Measurements from ENCODE around the gene RSPRY1. TPM values are rescaled to one million over a fixed set of nuclear protein-coding genes. Genes with fewer than 3 reads are reported as not detected.

Gene RSPRY1
- total RNA-seq, 1 donor from 2014 or later, result 37.6 TPM

- peaks cover 54% of the 10 kb centered on the region for H3K4me1 ChIP-seq
- TF ChIP-seq POLR2AphosphoS5 (IDR thresholded peaks at IDR 0.05; ENCODE audit: insufficient read depth in 1 of 2, low read depth in 1 of 2) (no peak), POLR2A (IDR thresholded peaks at IDR 0.05) (no peak), CTCF (IDR thresholded peaks at IDR 0.05) (no peak)
- no peak for DNase-seq (ENCODE audit: extremely low spot score in 2 of 2)
- no peak overlapping the region for H3K4me3 ChIP-seq
- intact Hi-C loops (cut with DNase I), result no loop called here
- H3K27me3 ChIP-seq, result no peaks in the 10 kb centered on the region
- H3K9me3 ChIP-seq, result no peaks in the 10 kb centered on the region
- H3K27ac ChIP-seq, result peak overlapping the region; percentile 53
- no peaks in the 10 kb centered on the region for H3K36me3 ChIP-seq
Measured at GRCh38 chr16:57262841-57263540, 76.9 kb downstream of the RSPRY1 start.

DNA sequence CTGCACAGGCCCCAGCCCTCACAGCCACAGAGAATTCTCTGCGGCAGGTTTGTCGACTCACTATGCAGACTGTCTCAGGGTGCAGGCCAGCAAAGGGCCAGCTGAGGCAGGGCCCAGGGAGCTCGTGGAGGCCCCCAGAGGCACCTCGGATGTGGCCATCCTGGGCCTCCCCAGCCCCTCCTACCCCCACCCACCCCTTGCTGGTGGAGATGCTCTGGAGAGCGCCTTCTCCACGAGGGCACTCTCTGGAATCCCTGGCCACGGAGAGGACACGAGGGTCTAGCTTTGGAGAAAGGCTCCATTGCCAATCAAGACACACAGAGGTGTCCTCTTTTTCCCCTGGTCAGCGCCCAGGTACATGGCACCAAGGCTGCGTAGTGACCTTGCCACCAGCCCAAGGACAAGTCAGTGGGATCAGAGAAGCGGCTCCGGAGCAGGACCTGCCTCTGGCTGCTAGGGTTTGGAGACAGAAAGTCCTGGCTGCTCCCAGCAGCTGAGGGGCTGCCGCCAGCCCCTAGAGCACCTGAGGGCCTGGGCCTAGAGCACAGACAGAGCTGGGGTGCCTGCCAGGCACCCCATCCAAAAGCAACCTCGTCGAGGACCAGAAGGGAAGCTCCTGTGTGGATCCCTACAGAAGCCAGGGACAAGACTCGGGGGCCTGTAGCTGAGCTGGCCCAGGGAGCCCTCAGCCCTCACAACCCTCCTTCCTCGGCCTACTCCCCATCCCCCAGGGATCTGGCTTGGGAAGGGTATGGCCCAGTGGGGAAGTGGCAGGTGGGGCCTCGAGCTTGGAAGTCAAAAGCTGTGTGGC, 77.6 kb downstream of the RSPRY1 start:
- no peak for DNase-seq (ENCODE audit: extremely low spot score in 2 of 2)
- TF ChIP-seq CTCF (IDR thresholded peaks at IDR 0.05) (no peak), POLR2AphosphoS5 (IDR thresholded peaks at IDR 0.05; ENCODE audit: insufficient read depth in 1 of 2, low read depth in 1 of 2) (no peak), POLR2A (IDR thresholded peaks at IDR 0.05) (no peak)
- H3K9me3 ChIP-seq, result no peaks in the 10 kb centered on the region
- intact Hi-C loops (cut with DNase I), result no loop called here
- no peaks in the 10 kb centered on the region for H3K27me3 ChIP-seq
- no peaks in the 10 kb centered on the region for H3K36me3 ChIP-seq
- H3K27ac ChIP-seq, result peak overlapping the region; percentile 70
- peaks cover 60% of the 10 kb centered on the region for H3K4me1 ChIP-seq
- H3K4me3 ChIP-seq, result no peak overlapping the region

DNA sequence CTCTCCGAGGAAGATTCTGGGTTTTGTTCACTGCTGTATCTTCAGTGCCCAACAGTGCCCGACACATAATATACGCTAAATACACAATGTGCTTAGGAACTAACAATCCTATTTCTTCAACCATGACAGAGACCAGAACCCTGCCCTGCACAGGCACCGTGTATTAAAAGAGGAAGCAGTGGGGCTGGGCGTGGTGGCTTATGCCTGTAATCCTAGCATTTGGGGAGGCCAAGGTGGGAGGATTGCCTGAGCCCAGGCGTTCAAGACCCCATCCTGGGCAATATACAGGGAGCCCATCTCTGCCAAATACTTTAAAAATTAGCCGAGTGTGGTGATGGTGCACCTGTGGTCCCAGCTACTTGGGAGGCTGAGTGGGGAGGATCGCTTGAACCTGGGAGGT, 78.3 kb downstream of the RSPRY1 start:
- Histone ChIP-seq H3K4me3 (no peak overlapping the region), H3K36me3 (no peaks in the 10 kb centered on the region), H3K4me1 (peaks cover 60% of the 10 kb centered on the region), H3K27ac (peak overlapping the region; percentile 70), H3K27me3 (no peaks in the 10 kb centered on the region), H3K9me3 (no peaks in the 10 kb centered on the region)
- DNase-seq (ENCODE audit: extremely low spot score in 2 of 2), result no peak
- intact Hi-C loops (cut with DNase I), result no loop called here
- TF ChIP-seq CTCF (IDR thresholded peaks at IDR 0.05), result no peak
- TF ChIP-seq POLR2AphosphoS5 (IDR thresholded peaks at IDR 0.05; ENCODE audit: insufficient read depth in 1 of 2, low read depth in 1 of 2), result no peak
- no peak for TF ChIP-seq POLR2A (IDR thresholded peaks at IDR 0.05)

GRCh38 chr16:57264950-57265371, 78.8 kb downstream of the RSPRY1 start:
- no peaks in the 10 kb centered on the region for H3K27me3 ChIP-seq
- H3K36me3 ChIP-seq, result no peaks in the 10 kb centered on the region
- peak overlapping the region; percentile 70 for H3K27ac ChIP-seq
- DNase-seq (ENCODE audit: extremely low spot score in 2 of 2), result no peak
- H3K4me3 ChIP-seq, result no peak overlapping the region
- TF ChIP-seq POLR2A (IDR thresholded peaks at IDR 0.05), result no peak
- no peak for TF ChIP-seq CTCF (IDR thresholded peaks at IDR 0.05)
- TF ChIP-seq POLR2AphosphoS5 (IDR thresholded peaks at IDR 0.05; ENCODE audit: insufficient read depth in 1 of 2, low read depth in 1 of 2), result no peak
- peaks cover 57% of the 10 kb centered on the region for H3K4me1 ChIP-seq
- intact Hi-C loops (cut with DNase I), result no loop called here
- H3K9me3 ChIP-seq, result no peaks in the 10 kb centered on the region
